Measurements from ENCODE around the gene AKAP3.

- TF ChIP-seq, protein P1, sequence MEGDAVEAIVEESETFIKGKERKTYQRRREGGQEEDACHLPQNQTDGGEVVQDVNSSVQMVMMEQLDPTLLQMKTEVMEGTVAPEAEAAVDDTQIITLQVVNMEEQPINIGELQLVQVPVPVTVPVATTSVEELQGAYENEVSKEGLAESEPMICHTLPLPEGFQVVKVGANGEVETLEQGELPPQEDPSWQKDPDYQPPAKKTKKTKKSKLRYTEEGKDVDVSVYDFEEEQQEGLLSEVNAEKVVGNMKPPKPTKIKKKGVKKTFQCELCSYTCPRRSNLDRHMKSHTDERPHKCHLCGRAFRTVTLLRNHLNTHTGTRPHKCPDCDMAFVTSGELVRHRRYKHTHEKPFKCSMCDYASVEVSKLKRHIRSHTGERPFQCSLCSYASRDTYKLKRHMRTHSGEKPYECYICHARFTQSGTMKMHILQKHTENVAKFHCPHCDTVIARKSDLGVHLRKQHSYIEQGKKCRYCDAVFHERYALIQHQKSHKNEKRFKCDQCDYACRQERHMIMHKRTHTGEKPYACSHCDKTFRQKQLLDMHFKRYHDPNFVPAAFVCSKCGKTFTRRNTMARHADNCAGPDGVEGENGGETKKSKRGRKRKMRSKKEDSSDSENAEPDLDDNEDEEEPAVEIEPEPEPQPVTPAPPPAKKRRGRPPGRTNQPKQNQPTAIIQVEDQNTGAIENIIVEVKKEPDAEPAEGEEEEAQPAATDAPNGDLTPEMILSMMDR (IDR thresholded peaks at IDR 0.05), result no peak
- TF ChIP-seq POLR2AphosphoS5 (IDR thresholded peaks at IDR 0.05), result no peak
Measured at GRCh38 chr12:4653257-4653656, 4.4 kb upstream of the AKAP3 start.

Data from prostate gland (tissue), 2 donors.